ENCODE measurements around the gene SLC16A7.
A peak's percentile ranks its signal among the peaks of the same experiment; 100 is the strongest.

Gene SLC16A7, protein sequence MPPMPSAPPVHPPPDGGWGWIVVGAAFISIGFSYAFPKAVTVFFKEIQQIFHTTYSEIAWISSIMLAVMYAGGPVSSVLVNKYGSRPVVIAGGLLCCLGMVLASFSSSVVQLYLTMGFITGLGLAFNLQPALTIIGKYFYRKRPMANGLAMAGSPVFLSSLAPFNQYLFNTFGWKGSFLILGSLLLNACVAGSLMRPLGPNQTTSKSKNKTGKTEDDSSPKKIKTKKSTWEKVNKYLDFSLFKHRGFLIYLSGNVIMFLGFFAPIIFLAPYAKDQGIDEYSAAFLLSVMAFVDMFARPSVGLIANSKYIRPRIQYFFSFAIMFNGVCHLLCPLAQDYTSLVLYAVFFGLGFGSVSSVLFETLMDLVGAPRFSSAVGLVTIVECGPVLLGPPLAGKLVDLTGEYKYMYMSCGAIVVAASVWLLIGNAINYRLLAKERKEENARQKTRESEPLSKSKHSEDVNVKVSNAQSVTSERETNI

DNA sequence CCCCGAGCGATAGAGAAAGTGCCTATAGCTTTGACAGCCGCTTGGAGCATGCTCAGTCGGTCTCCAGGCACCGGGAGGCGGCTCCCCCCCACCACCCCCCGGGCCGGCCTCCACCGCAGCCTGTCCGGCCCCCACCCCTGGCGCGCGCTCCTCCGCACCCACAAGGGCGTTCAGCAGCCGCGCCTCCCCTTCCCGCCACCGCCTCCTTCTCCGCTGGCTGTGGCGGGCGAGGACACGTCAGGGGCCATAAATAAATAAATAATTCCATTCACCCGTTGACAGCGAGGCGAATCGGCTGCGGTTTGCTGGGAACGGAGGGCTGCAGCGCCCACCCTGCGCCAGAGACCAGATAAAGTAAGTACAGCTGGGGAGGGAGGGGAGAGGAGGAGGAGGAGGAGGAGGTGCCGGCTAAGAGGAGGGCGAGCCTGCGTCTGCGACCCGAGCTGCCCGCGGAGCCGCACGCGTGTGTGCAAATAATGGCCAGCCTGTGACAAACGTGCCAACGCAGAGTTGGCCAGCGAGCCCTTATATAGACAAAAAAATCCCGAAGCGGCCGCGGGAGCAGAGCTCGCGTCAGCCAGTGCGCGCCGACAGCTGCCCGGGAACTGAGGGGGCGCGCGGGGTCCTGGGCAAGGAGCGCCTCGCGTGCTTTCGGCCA is at the start of gene SLC16A7:
TSS of gene SLC16A7 (plus strand) at position 147 of the 658 bp plus-strand sequence. CDS start 108,773 bp downstream, outside the sequence.
- Histone ChIP-seq H3K27me3 (ENCODE audit: control insufficient read depth, insufficient read depth, low read length) (peaks cover 19% of the 10 kb centered on the region), H3K4me3 (ENCODE audit: low read length) (peak within 1 kb of the TSS; percentile 80), H3K36me3 (ENCODE audit: control insufficient read depth, low read depth, low read length) (no peaks in the 10 kb centered on the region), H3K9me3 (ENCODE audit: control insufficient read depth, low read depth, low read length) (no peaks in the 10 kb centered on the region), H3K27ac (ENCODE audit: low read length) (no peak within 1 kb of the TSS), H3K4me1 (ENCODE audit: control insufficient read depth, low read depth, low read length) (peaks cover 4% of the 10 kb centered on the region), H3K9ac (ENCODE audit: low read length) (peak within 1 kb of the TSS; percentile 66)

DNA sequence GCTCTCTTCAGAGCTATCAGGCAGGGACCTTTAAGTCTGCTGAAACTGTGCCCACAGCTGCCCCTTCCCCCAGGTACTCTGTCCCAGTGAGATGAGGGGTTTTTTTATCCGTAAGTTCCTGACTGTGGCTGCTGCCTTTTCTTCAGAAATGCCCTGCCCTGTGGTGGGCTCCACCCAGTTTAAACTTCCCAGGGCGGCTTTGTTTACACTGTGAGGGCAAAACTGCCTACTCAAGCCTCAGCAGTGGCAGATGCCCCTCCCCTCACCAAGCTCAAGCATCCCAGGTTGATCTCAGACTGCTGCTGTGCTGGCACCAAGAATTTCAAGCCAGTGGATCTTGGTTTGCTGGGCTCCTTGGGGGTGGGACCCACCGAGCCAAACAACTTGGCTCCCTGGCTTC is 46.9 kb upstream of the SLC16A7 start:
- Histone ChIP-seq H3K4me3 (ENCODE audit: low read length) (no peak overlapping the region), H3K27ac (ENCODE audit: low read length) (no peak overlapping the region), H3K36me3 (ENCODE audit: control insufficient read depth, low read depth, low read length) (no peaks in the 10 kb centered on the region), H3K9ac (ENCODE audit: low read length) (no peak overlapping the region), H3K4me1 (ENCODE audit: control insufficient read depth, low read depth, low read length) (no peaks in the 10 kb centered on the region), H3K27me3 (ENCODE audit: control insufficient read depth, insufficient read depth, low read length) (no peaks in the 10 kb centered on the region), H3K9me3 (ENCODE audit: control insufficient read depth, low read depth, low read length) (no peaks in the 10 kb centered on the region)

DNA sequence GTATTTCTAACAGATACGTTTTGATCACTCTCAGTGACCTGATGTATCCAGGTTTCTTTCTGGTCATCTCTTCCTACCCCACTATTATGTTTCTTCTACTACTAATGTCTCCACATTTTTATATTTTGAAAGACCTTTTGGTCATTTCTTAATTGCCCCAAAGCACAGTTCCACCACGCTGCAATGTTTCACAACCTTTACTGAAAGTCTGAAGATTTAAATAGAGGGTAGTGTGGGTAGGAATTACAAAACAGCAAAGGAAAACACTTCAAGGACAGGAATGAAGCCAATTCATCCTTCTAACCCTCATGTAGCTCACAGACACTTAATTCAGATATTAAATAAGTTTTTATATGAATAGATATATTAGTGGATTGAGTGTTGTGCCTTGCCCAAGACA is 36.1 kb upstream of the SLC16A7 start:
- Histone ChIP-seq H3K36me3 (ENCODE audit: control insufficient read depth, low read depth, low read length) (no peaks in the 10 kb centered on the region), H3K9ac (ENCODE audit: low read length) (no peak overlapping the region), H3K27me3 (ENCODE audit: control insufficient read depth, insufficient read depth, low read length) (no peaks in the 10 kb centered on the region), H3K9me3 (ENCODE audit: control insufficient read depth, low read depth, low read length) (no peaks in the 10 kb centered on the region), H3K4me1 (ENCODE audit: control insufficient read depth, low read depth, low read length) (no peaks in the 10 kb centered on the region), H3K27ac (ENCODE audit: low read length) (no peak overlapping the region), H3K4me3 (ENCODE audit: low read length) (no peak overlapping the region)

DNA sequence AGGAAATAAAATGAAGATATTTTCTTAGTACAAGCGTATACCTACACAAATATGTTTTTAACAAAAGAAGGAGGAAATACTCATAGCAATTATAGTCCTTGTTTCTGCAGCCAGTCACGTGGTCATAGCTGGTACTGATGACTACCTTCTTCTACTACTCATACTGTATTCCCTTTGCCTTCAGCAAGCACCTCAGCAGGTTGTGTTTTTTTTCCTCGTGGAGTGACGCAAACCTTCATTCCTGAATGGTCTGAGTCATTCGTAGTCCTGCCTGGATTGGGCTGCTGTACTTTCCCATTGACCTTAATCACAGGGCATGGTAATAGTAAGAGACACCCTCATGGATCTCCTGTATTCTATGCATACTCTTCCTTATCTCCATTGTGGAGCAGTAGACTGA is 25.7 kb upstream of the SLC16A7 start:
- no peaks in the 10 kb centered on the region for H3K36me3 ChIP-seq (ENCODE audit: control insufficient read depth, low read depth, low read length)
- H3K4me1 ChIP-seq (ENCODE audit: control insufficient read depth, low read depth, low read length): no peaks in the 10 kb centered on the region
- H3K9ac ChIP-seq (ENCODE audit: low read length): no peak overlapping the region
- H3K27me3 ChIP-seq (ENCODE audit: control insufficient read depth, insufficient read depth, low read length): no peaks in the 10 kb centered on the region
- no peak overlapping the region for H3K4me3 ChIP-seq (ENCODE audit: low read length)
- no peaks in the 10 kb centered on the region for H3K9me3 ChIP-seq (ENCODE audit: control insufficient read depth, low read depth, low read length)
- no peak overlapping the region for H3K27ac ChIP-seq (ENCODE audit: low read length)

DNA sequence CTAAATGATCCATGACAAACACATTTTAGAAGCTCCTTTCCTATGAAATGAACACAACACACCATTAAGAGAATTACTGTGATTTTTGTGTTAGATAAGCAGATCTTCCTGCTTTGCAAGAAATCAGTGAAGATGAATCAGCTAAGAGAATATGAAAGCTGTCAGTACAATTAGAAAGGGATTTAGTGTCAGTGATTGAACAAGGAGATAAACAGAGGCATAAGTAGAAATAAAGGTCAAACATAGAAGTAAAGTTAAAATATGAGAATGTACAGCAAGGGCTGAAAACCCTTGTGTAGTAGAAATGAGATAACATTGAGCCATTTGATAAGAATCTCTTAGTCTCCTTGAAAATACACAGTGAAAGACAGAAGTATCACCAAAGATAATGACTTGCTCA is 21.4 kb upstream of the SLC16A7 start:
- Histone ChIP-seq H3K27me3 (ENCODE audit: control insufficient read depth, insufficient read depth, low read length) (no peaks in the 10 kb centered on the region), H3K9me3 (ENCODE audit: control insufficient read depth, low read depth, low read length) (no peaks in the 10 kb centered on the region)

DNA sequence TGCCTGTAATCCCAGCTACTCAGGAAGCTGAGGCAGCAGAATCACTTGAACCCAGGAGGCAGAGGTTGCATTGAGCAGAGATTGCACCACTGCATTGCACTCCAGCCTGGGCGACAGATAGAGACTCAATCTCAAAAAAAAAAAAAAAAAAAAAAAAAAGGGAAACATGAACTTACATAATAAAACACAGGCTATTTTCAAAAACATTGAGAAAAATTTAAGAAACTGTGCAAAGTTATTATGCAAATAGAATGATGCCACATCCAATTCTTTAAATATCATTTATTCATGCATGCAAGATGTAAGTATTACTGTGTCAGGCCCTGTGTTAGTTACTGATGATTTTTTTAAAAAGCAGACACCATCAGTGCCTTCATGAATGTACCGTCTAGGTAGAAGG is 20.0 kb upstream of the SLC16A7 start:
- no peaks in the 10 kb centered on the region for H3K9me3 ChIP-seq (ENCODE audit: control insufficient read depth, low read depth, low read length)
- H3K27me3 ChIP-seq (ENCODE audit: control insufficient read depth, insufficient read depth, low read length): no peaks in the 10 kb centered on the region
- no peak overlapping the region for H3K27ac ChIP-seq (ENCODE audit: low read length)
- no peaks in the 10 kb centered on the region for H3K4me1 ChIP-seq (ENCODE audit: control insufficient read depth, low read depth, low read length)
- no peaks in the 10 kb centered on the region for H3K36me3 ChIP-seq (ENCODE audit: control insufficient read depth, low read depth, low read length)
- no peak overlapping the region for H3K9ac ChIP-seq (ENCODE audit: low read length)
- H3K4me3 ChIP-seq (ENCODE audit: low read length): no peak overlapping the region

More for the DNA sequence above, 21.4 kb upstream of the SLC16A7 start:
- H3K36me3 ChIP-seq (ENCODE audit: control insufficient read depth, low read depth, low read length): no peaks in the 10 kb centered on the region
- H3K27ac ChIP-seq (ENCODE audit: low read length): no peak overlapping the region
- H3K9ac ChIP-seq (ENCODE audit: low read length): no peak overlapping the region
- H3K4me1 ChIP-seq (ENCODE audit: control insufficient read depth, low read depth, low read length): no peaks in the 10 kb centered on the region
- no peak overlapping the region for H3K4me3 ChIP-seq (ENCODE audit: low read length)

DNA sequence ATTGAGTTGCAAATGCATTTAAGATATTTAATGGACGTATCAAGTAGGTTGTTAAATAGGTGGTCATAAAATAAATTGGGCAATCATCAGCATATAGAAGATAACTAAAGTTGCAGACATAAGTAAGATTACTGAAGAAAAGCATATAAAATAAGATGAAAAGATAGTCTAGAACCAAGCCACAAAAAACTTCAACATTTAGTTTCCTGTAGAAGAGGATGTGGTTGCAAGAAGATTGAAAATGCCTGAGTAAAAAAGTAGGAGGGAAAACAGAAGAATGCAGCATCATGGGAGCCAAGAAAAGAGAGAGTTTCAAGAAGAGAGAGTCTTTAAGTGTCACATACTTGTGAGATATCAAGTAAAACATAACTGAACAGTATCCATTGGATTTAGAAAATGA is 17.6 kb upstream of the SLC16A7 start:
- no peak overlapping the region for H3K4me3 ChIP-seq (ENCODE audit: low read length)
- no peaks in the 10 kb centered on the region for H3K36me3 ChIP-seq (ENCODE audit: control insufficient read depth, low read depth, low read length)
- no peaks in the 10 kb centered on the region for H3K27me3 ChIP-seq (ENCODE audit: control insufficient read depth, insufficient read depth, low read length)
- no peaks in the 10 kb centered on the region for H3K4me1 ChIP-seq (ENCODE audit: control insufficient read depth, low read depth, low read length)
- H3K9ac ChIP-seq (ENCODE audit: low read length): no peak overlapping the region
- no peak overlapping the region for H3K27ac ChIP-seq (ENCODE audit: low read length)
- H3K9me3 ChIP-seq (ENCODE audit: control insufficient read depth, low read depth, low read length): no peaks in the 10 kb centered on the region

DNA sequence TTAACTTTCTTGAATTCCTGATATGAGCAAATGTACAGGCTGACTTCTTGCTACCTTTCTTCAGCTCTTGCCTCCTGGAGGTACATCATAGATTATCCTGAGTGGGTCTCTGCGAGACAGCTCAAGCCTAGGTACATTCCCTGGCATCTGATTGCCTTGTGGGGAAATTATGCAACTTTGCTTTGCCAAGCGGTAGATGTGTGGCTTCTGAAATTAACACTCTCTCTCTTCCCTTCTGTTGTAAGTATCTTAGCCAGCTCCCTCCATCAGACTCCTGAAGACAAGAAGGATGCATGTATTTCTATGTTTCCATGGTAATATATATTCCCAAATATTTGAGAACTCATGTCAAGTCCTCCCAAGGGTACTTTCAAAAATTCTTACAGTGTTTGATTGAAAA is 16.2 kb upstream of the SLC16A7 start:
- H3K9me3 ChIP-seq (ENCODE audit: control insufficient read depth, low read depth, low read length): no peaks in the 10 kb centered on the region
- no peak overlapping the region for H3K27ac ChIP-seq (ENCODE audit: low read length)
- no peaks in the 10 kb centered on the region for H3K27me3 ChIP-seq (ENCODE audit: control insufficient read depth, insufficient read depth, low read length)
- H3K4me3 ChIP-seq (ENCODE audit: low read length): no peak overlapping the region
- no peak overlapping the region for H3K9ac ChIP-seq (ENCODE audit: low read length)
- no peaks in the 10 kb centered on the region for H3K36me3 ChIP-seq (ENCODE audit: control insufficient read depth, low read depth, low read length)
- H3K4me1 ChIP-seq (ENCODE audit: control insufficient read depth, low read depth, low read length): no peaks in the 10 kb centered on the region

DNA sequence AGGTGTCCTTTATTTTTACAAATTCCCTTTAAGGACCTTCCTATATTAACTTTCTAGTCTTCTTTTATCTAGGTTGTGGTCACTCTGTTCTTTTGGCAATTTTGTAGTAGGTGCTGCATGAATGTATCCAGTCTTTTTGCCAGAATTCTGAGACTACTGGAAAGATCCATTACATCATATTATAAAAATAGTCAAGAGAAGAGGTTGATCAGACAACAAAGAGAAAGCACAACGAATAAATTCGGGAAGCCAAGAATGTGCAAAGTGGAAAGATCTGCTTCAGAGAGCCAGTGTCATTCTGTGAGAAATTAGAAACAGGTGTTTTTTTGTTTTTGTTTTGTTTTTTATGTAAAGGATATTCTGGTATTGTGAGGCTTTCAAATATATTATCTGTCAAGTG is 15.8 kb upstream of the SLC16A7 start:
- no peaks in the 10 kb centered on the region for H3K4me1 ChIP-seq (ENCODE audit: control insufficient read depth, low read depth, low read length)
- H3K4me3 ChIP-seq (ENCODE audit: low read length): no peak overlapping the region
- H3K9me3 ChIP-seq (ENCODE audit: control insufficient read depth, low read depth, low read length): no peaks in the 10 kb centered on the region
- no peak overlapping the region for H3K27ac ChIP-seq (ENCODE audit: low read length)
- H3K36me3 ChIP-seq (ENCODE audit: control insufficient read depth, low read depth, low read length): no peaks in the 10 kb centered on the region
- no peaks in the 10 kb centered on the region for H3K27me3 ChIP-seq (ENCODE audit: control insufficient read depth, insufficient read depth, low read length)
- no peak overlapping the region for H3K9ac ChIP-seq (ENCODE audit: low read length)

DNA sequence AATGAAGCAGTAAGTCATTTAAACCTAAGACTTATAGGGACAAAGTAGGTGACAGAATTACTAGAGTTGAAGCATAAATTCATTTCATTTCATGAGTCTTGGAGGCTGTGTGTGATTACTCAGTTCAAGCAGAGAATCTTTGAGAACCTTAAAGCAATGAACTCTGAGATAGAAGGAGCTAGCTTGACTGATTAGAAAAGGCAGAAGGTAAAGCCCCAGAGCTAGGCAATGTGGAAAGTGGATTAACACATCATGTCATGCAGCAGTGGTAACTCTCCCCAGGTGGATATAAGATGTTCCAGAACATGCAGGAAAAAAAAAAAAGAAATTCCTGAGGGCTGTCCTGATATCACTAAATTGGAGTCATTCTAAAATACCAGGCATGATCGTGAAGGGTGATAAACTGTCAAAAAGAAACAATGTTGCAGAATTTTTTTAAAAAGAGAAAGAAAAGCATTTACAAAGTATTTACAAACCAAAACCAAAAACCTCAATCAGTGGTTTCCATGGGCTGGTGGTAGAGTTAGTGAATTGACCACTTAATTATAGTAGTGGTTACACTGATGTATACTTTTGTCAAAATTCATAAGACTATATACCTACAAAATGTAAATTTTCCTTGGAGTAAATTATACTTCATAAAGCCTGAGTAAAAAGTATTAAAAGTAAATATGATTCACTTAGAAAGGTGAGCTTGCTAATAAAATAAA is 12.7 kb upstream of the SLC16A7 start:
- Histone ChIP-seq H3K36me3 (ENCODE audit: control insufficient read depth, low read depth, low read length) (no peaks in the 10 kb centered on the region), H3K27ac (ENCODE audit: low read length) (no peak overlapping the region), H3K9ac (ENCODE audit: low read length) (no peak overlapping the region), H3K27me3 (ENCODE audit: control insufficient read depth, insufficient read depth, low read length) (no peaks in the 10 kb centered on the region), H3K4me1 (ENCODE audit: control insufficient read depth, low read depth, low read length) (no peaks in the 10 kb centered on the region), H3K9me3 (ENCODE audit: control insufficient read depth, low read depth, low read length) (no peaks in the 10 kb centered on the region), H3K4me3 (ENCODE audit: low read length) (no peak overlapping the region)

DNA sequence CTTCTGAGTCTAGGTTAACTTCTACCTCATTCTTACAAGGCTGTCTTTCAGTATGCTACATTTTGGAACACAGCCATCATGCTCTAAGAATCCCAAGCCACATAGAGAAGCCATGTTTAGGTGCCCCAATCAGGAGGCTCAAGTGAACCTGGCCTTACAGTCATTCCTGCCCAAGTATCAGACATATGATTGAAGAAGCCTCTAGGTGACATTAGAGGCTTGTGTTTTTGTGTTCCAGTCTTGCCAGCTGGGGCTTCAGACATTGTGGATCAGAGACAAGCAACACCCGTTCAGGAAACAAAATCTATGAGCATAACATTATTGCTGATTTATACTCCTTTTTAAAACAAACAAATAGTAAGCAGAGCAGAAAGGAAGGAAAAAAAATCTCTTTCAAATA is 8.1 kb upstream of the SLC16A7 start:
- no peaks in the 10 kb centered on the region for H3K9me3 ChIP-seq (ENCODE audit: control insufficient read depth, low read depth, low read length)
- no peak overlapping the region for H3K9ac ChIP-seq (ENCODE audit: low read length)
- no peaks in the 10 kb centered on the region for H3K27me3 ChIP-seq (ENCODE audit: control insufficient read depth, insufficient read depth, low read length)
- no peaks in the 10 kb centered on the region for H3K36me3 ChIP-seq (ENCODE audit: control insufficient read depth, low read depth, low read length)
- H3K4me3 ChIP-seq (ENCODE audit: low read length): no peak overlapping the region
- H3K4me1 ChIP-seq (ENCODE audit: control insufficient read depth, low read depth, low read length): no peaks in the 10 kb centered on the region
- no peak overlapping the region for H3K27ac ChIP-seq (ENCODE audit: low read length)
